Measurements from ENCODE around the gene ADAM30.

The ADAM30 gene

DNA sequence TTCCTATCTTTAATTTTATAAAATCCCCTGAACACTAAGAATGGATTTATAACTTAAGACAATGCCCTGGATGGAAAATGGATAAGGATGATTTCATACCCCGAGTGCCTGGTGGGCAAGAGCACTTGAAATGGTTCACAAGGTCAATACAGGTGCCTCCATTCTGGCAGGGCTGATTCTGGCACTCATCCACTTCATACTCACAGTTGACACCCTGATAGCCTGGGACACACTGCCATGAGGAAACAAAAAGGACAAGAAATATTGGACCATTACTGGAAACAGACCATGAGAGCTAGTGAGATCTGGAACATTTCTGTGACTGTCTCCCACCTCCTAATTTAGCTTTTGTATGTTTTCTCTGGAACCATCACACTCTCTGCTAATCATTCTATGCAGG is 39.1 kb upstream of the ADAM30 start:
- Histone ChIP-seq H3K18ac (ENCODE audit: low read length) (no peak overlapping the region), H3K4me2 (ENCODE audit: low read length) (no peak overlapping the region), H3K9ac (ENCODE audit: low read length) (no peak overlapping the region), H3K27ac (ENCODE audit: low read depth, low read length) (no peak overlapping the region), H4K5ac (ENCODE audit: low read length) (no peak overlapping the region), H3K27me3 (ENCODE audit: insufficient read depth, low read length, poor library complexity) (no peaks in the 10 kb centered on the region), H2BK15ac (replicated peaks; ENCODE audit: low read depth) (no peak overlapping the region), H3K36me3 (ENCODE audit: control insufficient read depth, insufficient read depth, low read length) (no peaks in the 10 kb centered on the region), H3K79me2 (ENCODE audit: control insufficient read depth, insufficient read depth, low read length) (no peaks in the 10 kb centered on the region), H3K4ac (ENCODE audit: low read depth, low read length) (no peak overlapping the region), H2BK5ac (ENCODE audit: low read length) (no peak overlapping the region), H3K23ac (ENCODE audit: low read length) (no peak overlapping the region), H3K4me1 (ENCODE audit: control insufficient read depth, low read depth, low read length) (no peaks in the 10 kb centered on the region), H3K4me3 (ENCODE audit: low read length) (no peak overlapping the region), H3K79me1 (ENCODE audit: low read length) (no peaks in the 10 kb centered on the region), H3K56ac (ENCODE audit: low read length) (no peak overlapping the region), H2AK5ac (ENCODE audit: low read length) (no peak overlapping the region), H4K8ac (ENCODE audit: low read depth, low read length) (no peak overlapping the region), H2BK120ac (ENCODE audit: low read depth, low read length) (no peak overlapping the region)
- DNase-seq: no peak
- WGBS (ENCODE audit: extremely low coverage, insufficient coverage, low lambda C conversion rate): no CpG with 5 or more reads among the region's 1 CpG

- Histone ChIP-seq H3K79me2 (ENCODE audit: control insufficient read depth, insufficient read depth, low read length) (no peaks in the 10 kb centered on the region), H2AK5ac (ENCODE audit: low read length) (no peak overlapping the region), H3K27ac (ENCODE audit: low read depth, low read length) (no peak overlapping the region), H3K18ac (ENCODE audit: low read length) (no peak overlapping the region), H4K5ac (ENCODE audit: low read length) (no peak overlapping the region), H2BK120ac (ENCODE audit: low read depth, low read length) (no peak overlapping the region), H3K4me2 (ENCODE audit: low read length) (no peak overlapping the region), H3K36me3 (ENCODE audit: control insufficient read depth, insufficient read depth, low read length) (peaks cover 3% of the 10 kb centered on the region), H3K4me3 (ENCODE audit: low read length) (no peak overlapping the region), H3K23ac (ENCODE audit: low read length) (no peak overlapping the region), H2BK5ac (ENCODE audit: low read length) (no peak overlapping the region), H3K56ac (ENCODE audit: low read length) (no peak overlapping the region), H3K4ac (ENCODE audit: low read depth, low read length) (no peak overlapping the region), H3K4me1 (ENCODE audit: control insufficient read depth, low read depth, low read length) (no peaks in the 10 kb centered on the region), H3K9ac (ENCODE audit: low read length) (no peak overlapping the region), H3K27me3 (ENCODE audit: insufficient read depth, low read length, poor library complexity) (no peaks in the 10 kb centered on the region), H3K79me1 (ENCODE audit: low read length) (no peaks in the 10 kb centered on the region), H2BK15ac (replicated peaks; ENCODE audit: low read depth) (no peak overlapping the region), H4K8ac (ENCODE audit: low read depth, low read length) (no peak overlapping the region)
- DNase-seq: no peak
Observed at GRCh38 chr1:119933397-119933796, 37.1 kb upstream of the ADAM30 start.

- Histone ChIP-seq H4K8ac (ENCODE audit: low read depth, low read length) (no peak overlapping the region), H3K27ac (ENCODE audit: low read depth, low read length) (no peak overlapping the region), H3K23ac (ENCODE audit: low read length) (no peak overlapping the region), H3K4me2 (ENCODE audit: low read length) (no peak overlapping the region), H3K79me1 (ENCODE audit: low read length) (no peaks in the 10 kb centered on the region), H3K36me3 (ENCODE audit: control insufficient read depth, insufficient read depth, low read length) (peaks cover 3% of the 10 kb centered on the region), H4K5ac (ENCODE audit: low read length) (no peak overlapping the region), H3K4me3 (ENCODE audit: low read length) (no peak overlapping the region), H2BK120ac (ENCODE audit: low read depth, low read length) (no peak overlapping the region), H2BK5ac (ENCODE audit: low read length) (no peak overlapping the region), H3K4me1 (ENCODE audit: control insufficient read depth, low read depth, low read length) (no peaks in the 10 kb centered on the region), H3K27me3 (ENCODE audit: insufficient read depth, low read length, poor library complexity) (no peaks in the 10 kb centered on the region), H3K56ac (ENCODE audit: low read length) (no peak overlapping the region), H3K79me2 (ENCODE audit: control insufficient read depth, insufficient read depth, low read length) (no peaks in the 10 kb centered on the region), H3K4ac (ENCODE audit: low read depth, low read length) (no peak overlapping the region), H3K18ac (ENCODE audit: low read length) (no peak overlapping the region), H2BK15ac (replicated peaks; ENCODE audit: low read depth) (no peak overlapping the region), H2AK5ac (ENCODE audit: low read length) (no peak overlapping the region), H3K9ac (ENCODE audit: low read length) (no peak overlapping the region)
- DNase-seq: no peak
- WGBS (ENCODE audit: extremely low coverage, insufficient coverage, low lambda C conversion rate): no CpG with 5 or more reads among the region's 1 CpG
Observed at GRCh38 chr1:119929643-119930315, 33.5 kb upstream of the ADAM30 start.

- no peak overlapping the region for H3K4me2 ChIP-seq (ENCODE audit: low read length)
- DNase-seq: no peak
- H3K23ac ChIP-seq (ENCODE audit: low read length): no peak overlapping the region
- H3K56ac ChIP-seq (ENCODE audit: low read length): no peak overlapping the region
- H3K36me3 ChIP-seq (ENCODE audit: control insufficient read depth, insufficient read depth, low read length): peaks cover 3% of the 10 kb centered on the region
- H3K18ac ChIP-seq (ENCODE audit: low read length): no peak overlapping the region
- no CpG with 5 or more reads among the region's 3 CpGs for WGBS (ENCODE audit: extremely low coverage, insufficient coverage, low lambda C conversion rate)
- H4K8ac ChIP-seq (ENCODE audit: low read depth, low read length): no peak overlapping the region
- H3K9ac ChIP-seq (ENCODE audit: low read length): no peak overlapping the region
- no peaks in the 10 kb centered on the region for H3K79me2 ChIP-seq (ENCODE audit: control insufficient read depth, insufficient read depth, low read length)
- H2AK5ac ChIP-seq (ENCODE audit: low read length): no peak overlapping the region
- no peak overlapping the region for H3K4me3 ChIP-seq (ENCODE audit: low read length)
- H3K27ac ChIP-seq (ENCODE audit: low read depth, low read length): no peak overlapping the region
- H3K79me1 ChIP-seq (ENCODE audit: low read length): no peaks in the 10 kb centered on the region
- H2BK5ac ChIP-seq (ENCODE audit: low read length): no peak overlapping the region
- no peak overlapping the region for H4K5ac ChIP-seq (ENCODE audit: low read length)
- no peaks in the 10 kb centered on the region for H3K4me1 ChIP-seq (ENCODE audit: control insufficient read depth, low read depth, low read length)
- no peak overlapping the region for H2BK15ac ChIP-seq (replicated peaks; ENCODE audit: low read depth)
- no peak overlapping the region for H2BK120ac ChIP-seq (ENCODE audit: low read depth, low read length)
- H3K27me3 ChIP-seq (ENCODE audit: insufficient read depth, low read length, poor library complexity): no peaks in the 10 kb centered on the region
- no peak overlapping the region for H3K4ac ChIP-seq (ENCODE audit: low read depth, low read length)
Observed at GRCh38 chr1:119926553-119926952, 30.2 kb upstream of the ADAM30 start.

DNA sequence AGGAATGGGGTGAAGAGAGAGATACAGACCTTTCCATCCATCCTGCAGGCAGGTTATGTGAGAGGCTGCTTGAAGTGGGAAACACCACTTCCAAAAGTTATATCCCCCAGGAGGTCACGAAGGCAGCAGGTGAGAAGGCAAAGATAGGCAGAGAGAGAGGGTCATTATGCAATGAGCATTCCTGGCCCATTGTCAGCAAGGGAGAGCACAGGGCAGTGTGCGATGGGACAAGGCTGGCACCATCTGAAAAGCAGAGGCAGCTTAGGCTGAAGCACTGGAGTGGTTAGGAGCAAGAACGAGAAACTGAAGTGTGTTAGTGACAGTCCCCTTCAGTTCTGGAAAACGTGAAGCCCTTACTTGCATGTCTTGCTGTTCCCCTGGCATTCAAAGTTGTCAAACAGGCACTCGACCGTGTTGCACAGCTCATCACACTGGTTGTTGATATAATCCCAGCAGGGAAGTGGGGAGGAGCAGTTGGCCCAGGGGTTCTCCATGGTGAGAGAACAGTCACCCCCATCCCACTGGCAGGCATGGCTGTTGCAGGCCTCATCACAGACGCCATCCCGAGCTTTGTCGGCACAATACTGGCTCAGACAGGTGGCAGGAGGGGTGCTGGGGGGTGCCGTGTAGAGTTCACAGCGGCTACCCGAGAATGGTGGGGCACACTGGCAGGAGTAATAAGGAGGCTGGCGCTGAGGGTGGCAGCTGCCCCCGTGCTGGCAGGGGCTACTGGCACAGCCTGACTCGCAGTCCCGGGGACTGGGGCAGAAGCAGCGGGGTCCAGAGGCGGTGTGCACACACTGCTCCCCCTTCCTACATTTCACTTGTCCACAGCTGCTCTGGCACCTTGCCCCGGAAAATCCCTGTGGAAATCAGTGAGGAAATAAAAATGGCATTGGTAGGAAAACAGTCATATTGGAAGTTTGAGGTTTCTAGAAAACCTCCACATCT is 28.9 kb upstream of the ADAM30 start:
- Histone ChIP-seq H3K56ac (ENCODE audit: low read length) (no peak overlapping the region), H3K27ac (ENCODE audit: low read depth, low read length) (no peak overlapping the region), H3K27me3 (ENCODE audit: insufficient read depth, low read length, poor library complexity) (no peaks in the 10 kb centered on the region), H3K79me2 (ENCODE audit: control insufficient read depth, insufficient read depth, low read length) (no peaks in the 10 kb centered on the region), H3K4me1 (ENCODE audit: control insufficient read depth, low read depth, low read length) (no peaks in the 10 kb centered on the region), H3K36me3 (ENCODE audit: control insufficient read depth, insufficient read depth, low read length) (peaks cover 3% of the 10 kb centered on the region), H2BK120ac (ENCODE audit: low read depth, low read length) (no peak overlapping the region), H3K23ac (ENCODE audit: low read length) (no peak overlapping the region), H2AK5ac (ENCODE audit: low read length) (no peak overlapping the region), H3K4me3 (ENCODE audit: low read length) (no peak overlapping the region), H3K18ac (ENCODE audit: low read length) (no peak overlapping the region), H4K5ac (ENCODE audit: low read length) (no peak overlapping the region), H2BK5ac (ENCODE audit: low read length) (no peak overlapping the region), H4K8ac (ENCODE audit: low read depth, low read length) (no peak overlapping the region), H3K4ac (ENCODE audit: low read depth, low read length) (no peak overlapping the region), H3K79me1 (ENCODE audit: low read length) (no peaks in the 10 kb centered on the region), H2BK15ac (replicated peaks; ENCODE audit: low read depth) (no peak overlapping the region), H3K4me2 (ENCODE audit: low read length) (no peak overlapping the region), H3K9ac (ENCODE audit: low read length) (no peak overlapping the region)
- no peak for DNase-seq
- WGBS (ENCODE audit: extremely low coverage, insufficient coverage, low lambda C conversion rate): no CpG with 5 or more reads among the region's 19 CpGs
